Type B pancreatic cell (in vitro differentiated cells): Measurements from ENCODE around the gene EHMT1. TPM values are rescaled to one million over a fixed set of nuclear protein-coding genes. Genes with fewer than 3 reads are reported as not detected.
"Not testable (repeated sequence)": the region's sequence is repeated elsewhere in the genome, so short reads cannot be mapped to it uniquely, and the experiment has no call there.

ENCODE experiments used
- DNase-seq: peaks from one replicate; pipeline ENCODE4 v3.0.0; 2021; ENCODE audit warnings: mixed read lengths; ENCODE audit not compliant: unreplicated experiment; ENCODE audit errors: extremely low spot score
- H3K27ac Mint-ChIP-seq: 2 replicates; pipeline ENCODE4 v1.8.0; 2021; ENCODE audit warnings: mild to moderate bottlenecking, mixed read lengths
- H3K27me3 Mint-ChIP-seq: 2 replicates; pipeline ENCODE4 v1.8.0; 2021; ENCODE audit warnings: mixed read lengths
- H3K36me3 Mint-ChIP-seq: 2 replicates; pipeline ENCODE4 v1.8.0; 2021; ENCODE audit warnings: mixed read lengths
- H3K4me1 Mint-ChIP-seq: one replicate; pipeline ENCODE4 v1.8.0; 2021; ENCODE audit warnings: mixed read lengths; ENCODE audit not compliant: unreplicated experiment
- H3K4me3 Mint-ChIP-seq: 2 replicates; pipeline ENCODE4 v1.8.0; 2021; ENCODE audit warnings: mild to moderate bottlenecking, mixed read lengths
- H3K9me3 Mint-ChIP-seq: 2 replicates; pipeline ENCODE4 v1.8.0; 2021; ENCODE audit warnings: mixed read lengths
- CTCF ChIP-seq: fragments of 200-600 bp; sonication (generic); conservative IDR thresholded peaks from 2 replicates; pipeline ENCODE4 v1.5.0; 2021; ENCODE audit warnings: antibody characterized with exemption, mild to moderate bottlenecking
- total RNA-seq: library from RNA; stranded (reverse); gene quantifications from 2 replicates; pipeline ENCODE4 v1.2.1, GENCODE V29; 2021; ENCODE audit warnings: low replicate concordance

Gene EHMT1
- total RNA-seq, 1 donor from 2014 or later, result 111 TPM

DNA sequence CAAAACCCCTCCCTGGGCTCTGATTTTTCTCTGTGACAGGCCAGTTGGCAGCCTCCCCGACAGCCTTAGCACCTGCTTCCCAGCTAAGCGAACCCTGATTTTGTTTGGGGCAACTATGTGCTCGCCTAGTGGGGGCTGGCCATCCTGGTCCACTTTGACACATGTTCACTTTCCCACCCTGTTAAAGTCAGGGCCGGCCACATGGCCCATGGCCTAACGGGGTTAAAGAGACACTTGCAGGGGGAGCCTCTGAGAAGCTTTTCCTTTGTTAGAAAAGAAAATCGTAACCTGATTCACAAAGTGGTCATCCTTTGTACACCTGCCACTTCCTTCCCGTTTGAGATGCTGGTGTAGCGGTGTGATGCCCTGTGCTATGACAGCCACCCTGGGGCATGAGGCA, 257.5 kb downstream of the EHMT1 start:
- Mint-ChIP-seq H3K36me3 (no peaks in the 10 kb centered on the region), H3K27ac (no peak overlapping the region), H3K4me1 (no peaks in the 10 kb centered on the region), H3K27me3 (peaks cover 52% of the 10 kb centered on the region), H3K4me3 (peak overlapping the region; percentile 81), H3K9me3 (no peaks in the 10 kb centered on the region)
- no peak for DNase-seq
- no peak for TF ChIP-seq CTCF

- TF ChIP-seq CTCF, result no peak
- Mint-ChIP-seq H3K9me3 (no peaks in the 10 kb centered on the region), H3K27ac (no peak overlapping the region), H3K36me3 (no peaks in the 10 kb centered on the region), H3K4me3 (peak overlapping the region; percentile 81), H3K27me3 (peaks cover 50% of the 10 kb centered on the region), H3K4me1 (no peaks in the 10 kb centered on the region)
- DNase-seq, result no peak
These were observed 258.1 kb downstream of the EHMT1 start for GRCh38 chr9:137876781-137877386.

DNA sequence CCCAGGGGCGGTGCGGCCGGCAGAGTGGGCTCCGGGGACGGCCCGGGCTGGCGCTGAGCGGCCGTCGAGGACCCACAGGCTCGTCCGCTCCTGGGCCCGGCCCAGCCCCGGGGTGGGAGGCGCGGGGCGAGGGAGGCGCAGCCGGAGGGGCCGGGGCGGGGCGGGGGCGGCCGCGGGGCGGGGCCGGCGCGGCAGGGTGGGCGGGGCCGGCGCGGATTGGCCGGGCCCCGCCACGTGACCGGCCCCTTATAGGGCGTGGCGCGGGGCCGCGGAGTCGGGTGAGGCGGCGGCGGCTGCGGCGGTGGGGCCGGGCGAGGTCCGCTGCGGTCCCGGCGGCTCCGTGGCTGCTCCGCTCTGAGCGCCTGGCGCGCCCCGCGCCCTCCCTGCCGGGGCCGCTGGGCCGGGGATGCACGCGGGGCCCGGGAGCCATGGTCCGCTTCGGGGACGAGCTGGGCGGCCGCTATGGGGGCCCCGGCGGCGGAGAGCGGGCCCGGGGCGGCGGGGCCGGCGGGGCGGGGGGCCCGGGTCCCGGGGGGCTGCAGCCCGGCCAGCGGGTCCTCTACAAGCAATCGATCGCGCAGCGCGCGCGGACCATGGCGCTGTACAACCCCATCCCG, 258.8 kb downstream of the EHMT1 start, which contains the start of gene CACNA1B:
TSS of gene CACNA1B (plus strand) at position 277 of the 617 bp plus-strand sequence. CDS start at position 429, 152 bp downstream.
- H3K27me3 Mint-ChIP-seq, result peaks cover 46% of the 10 kb centered on the region
- not testable (repeated sequence) for H3K27ac Mint-ChIP-seq, DNase-seq, H3K4me1 Mint-ChIP-seq, H3K9me3 Mint-ChIP-seq, H3K36me3 Mint-ChIP-seq
- H3K4me3 Mint-ChIP-seq, result peak within 1 kb of the TSS; percentile 81

DNA sequence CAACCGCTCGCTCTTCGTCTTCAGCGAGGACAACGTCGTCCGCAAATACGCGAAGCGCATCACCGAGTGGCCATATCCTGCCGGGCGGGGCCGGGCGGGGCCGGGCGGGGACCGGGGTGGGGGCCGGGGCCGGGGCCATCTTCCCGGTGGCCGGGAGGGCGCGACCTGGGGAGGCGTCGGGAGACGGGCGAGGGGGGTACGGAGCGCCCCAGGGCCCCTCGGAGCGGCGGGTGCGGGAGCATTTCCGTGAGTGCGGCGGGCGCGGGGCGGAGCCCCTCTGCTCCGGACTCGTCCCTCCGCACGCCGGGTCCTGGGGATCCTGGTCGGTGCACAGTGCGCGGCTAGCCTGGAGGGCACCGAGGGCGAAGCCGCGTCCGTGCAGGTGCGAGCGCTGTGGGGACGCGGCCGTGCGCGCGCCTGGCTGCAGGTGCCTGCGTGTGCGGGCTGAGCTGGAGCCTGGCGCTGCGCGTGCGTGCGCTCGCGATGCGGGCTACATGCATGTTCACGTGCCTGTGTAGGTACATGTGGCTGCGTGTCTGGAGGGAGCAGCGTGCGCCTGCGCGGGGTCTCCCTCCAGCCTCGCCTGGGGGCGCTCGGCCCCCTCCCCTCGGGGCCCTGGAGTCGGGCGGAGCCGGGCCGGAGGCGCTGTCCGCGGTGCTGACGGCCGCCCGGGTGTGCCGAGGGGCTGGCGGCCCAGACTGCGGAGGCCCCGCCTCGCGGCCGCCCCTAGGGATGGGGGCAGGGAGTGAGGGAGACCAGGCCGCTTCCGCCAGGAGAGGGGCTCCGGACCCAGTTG, 259.5 kb downstream of the EHMT1 start:
- Mint-ChIP-seq H3K36me3 (no peaks in the 10 kb centered on the region), H3K27me3 (peaks cover 42% of the 10 kb centered on the region), H3K9me3 (no peaks in the 10 kb centered on the region), H3K4me1 (no peaks in the 10 kb centered on the region), H3K4me3 (no peak overlapping the region), H3K27ac (no peak overlapping the region)
- TF ChIP-seq CTCF, result peak; percentile 40
- DNase-seq, result peak; percentile 82

GRCh38 chr9:137879052-137879451, 260.2 kb downstream of the EHMT1 start:
- H3K27me3 Mint-ChIP-seq, result peaks cover 37% of the 10 kb centered on the region

More at GRCh38 chr9:137879052-137879451, 260.2 kb downstream of the EHMT1 start:
- H3K4me3 Mint-ChIP-seq, result no peak overlapping the region
- H3K9me3 Mint-ChIP-seq, result no peaks in the 10 kb centered on the region
- H3K27ac Mint-ChIP-seq, result no peak overlapping the region
- no peak for DNase-seq
- H3K4me1 Mint-ChIP-seq, result no peaks in the 10 kb centered on the region
- no peak for TF ChIP-seq CTCF
- H3K36me3 Mint-ChIP-seq, result no peaks in the 10 kb centered on the region
